Peyer's patch (tissue), 4 donors: ENCODE results near the gene SNX8.

Experiments
- CTCF ChIP-seq, 6 experiments: fragments of 450-650 bp in 4 of 6; fragments of 200-600 bp in 2 of 6; sonication (generic) in 1 of 6; IDR thresholded peaks; one replicate each; pipeline ENCODE4 v1.5.1; 2017 to 2019; ENCODE audit warnings: antibody characterized with exemption in 6 of 6, mild to moderate bottlenecking in 3 of 6, moderate library complexity in 1 of 6
- POLR2A ChIP-seq, 2 donors: fragments of 450-650 bp; IDR thresholded peaks; one replicate each; pipeline ENCODE4 v1.5.1; 2017; ENCODE audit warnings: antibody characterized with exemption in 2 of 2, mild to moderate bottlenecking in 2 of 2, moderate library complexity in 2 of 2

GRCh38 chr7:2325162-2325561, 10.9 kb upstream of the SNX8 start:
- TF ChIP-seq POLR2A (IDR thresholded peaks at IDR 0.05): no peak
- TF ChIP-seq CTCF (IDR thresholded peaks at IDR 0.05): no peak
